GM19023 (cell line): Measurements from ENCODE around the gene KMT2C.
"Not testable (repeated sequence)": the region's sequence is repeated elsewhere in the genome, so short reads cannot be mapped to it uniquely, and the experiment has no call there.

ENCODE experiments used
- ATAC-seq: cut with Tn5 transposase; IDR thresholded peaks from one replicate; pipeline ENCODE4 v1.9.1; 2021; ENCODE audit warnings: mild to moderate bottlenecking, moderate library complexity; ENCODE audit not compliant: unreplicated experiment

The KMT2C gene

DNA sequence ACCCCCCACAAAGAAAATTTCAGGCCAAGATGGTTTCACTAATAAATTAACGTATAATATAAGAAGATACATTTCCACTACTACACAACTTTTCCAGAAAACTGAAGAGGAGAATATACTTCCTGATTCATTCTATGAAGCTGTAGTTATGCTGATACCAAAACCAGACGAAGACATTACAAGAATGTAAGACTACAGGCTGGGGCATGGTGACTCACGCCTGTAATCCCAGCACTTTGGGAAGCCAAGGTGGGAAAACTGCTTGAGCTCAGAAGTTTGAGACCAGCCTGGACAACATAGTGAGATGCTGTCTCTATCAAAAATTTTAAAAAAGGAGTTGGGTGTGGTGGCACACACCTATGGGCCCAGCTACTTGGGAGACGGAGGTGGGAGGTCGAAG is 201.4 kb downstream of the KMT2C start:
- not testable (repeated sequence) for ATAC-seq

GRCh38 chr7:152231089-152231488 is 204.7 kb downstream of the KMT2C start:
- ATAC-seq: no peak

GRCh38 chr7:152219556-152219955 is 216.2 kb downstream of the KMT2C start:
- not testable (repeated sequence) for ATAC-seq

GRCh38 chr7:152208766-152209165 is 227.0 kb downstream of the KMT2C start:
- not testable (repeated sequence) for ATAC-seq

- not testable (repeated sequence) for ATAC-seq
Measured at GRCh38 chr7:152204417-152204816, 231.4 kb downstream of the KMT2C start.

GRCh38 chr7:152203095-152203494 is 232.7 kb downstream of the KMT2C start:
- no peak for ATAC-seq

DNA sequence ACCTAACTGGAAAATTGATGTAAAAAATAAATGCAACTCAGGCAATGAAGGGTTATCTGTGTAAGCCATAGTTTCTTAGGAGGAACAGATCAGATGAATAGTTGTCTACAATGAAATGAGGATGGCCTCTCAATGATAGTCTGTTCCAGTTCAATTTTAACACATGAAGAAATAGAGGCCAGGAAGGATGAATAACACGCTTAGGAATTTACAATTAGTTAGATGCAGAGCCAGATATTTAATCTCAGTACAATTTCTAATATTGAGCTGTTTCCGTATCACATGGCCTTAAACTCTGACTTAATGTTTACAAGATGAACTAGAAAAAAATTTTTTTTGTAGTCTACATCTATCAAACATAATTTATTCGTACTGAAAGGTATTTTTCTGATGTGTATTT is 233.7 kb downstream of the KMT2C start:
- no peak for ATAC-seq

- no peak for ATAC-seq
Measured at GRCh38 chr7:152200395-152200794, 235.4 kb downstream of the KMT2C start.

- ATAC-seq: no peak
Measured at GRCh38 chr7:152196391-152196790, 239.4 kb downstream of the KMT2C start.

DNA sequence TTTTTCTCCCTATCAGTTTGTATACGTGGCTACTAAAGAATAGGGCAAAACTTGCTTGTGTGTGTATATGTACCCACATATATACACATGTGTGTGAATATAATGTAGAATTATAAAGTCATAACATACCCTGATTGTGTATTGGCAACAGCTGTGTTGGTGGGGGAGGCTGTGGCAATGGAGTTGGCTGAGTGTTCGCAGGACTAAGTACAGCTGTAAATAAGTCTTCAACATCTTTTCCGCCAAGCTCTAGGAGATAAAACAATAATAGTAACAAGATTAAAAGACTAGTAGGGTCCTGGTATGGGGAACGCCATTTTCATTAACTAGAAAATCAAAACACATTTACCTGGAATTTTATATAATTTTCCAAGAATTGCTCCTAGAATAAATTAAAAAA is 241.9 kb downstream of the KMT2C start:
- ATAC-seq: no peak

DNA sequence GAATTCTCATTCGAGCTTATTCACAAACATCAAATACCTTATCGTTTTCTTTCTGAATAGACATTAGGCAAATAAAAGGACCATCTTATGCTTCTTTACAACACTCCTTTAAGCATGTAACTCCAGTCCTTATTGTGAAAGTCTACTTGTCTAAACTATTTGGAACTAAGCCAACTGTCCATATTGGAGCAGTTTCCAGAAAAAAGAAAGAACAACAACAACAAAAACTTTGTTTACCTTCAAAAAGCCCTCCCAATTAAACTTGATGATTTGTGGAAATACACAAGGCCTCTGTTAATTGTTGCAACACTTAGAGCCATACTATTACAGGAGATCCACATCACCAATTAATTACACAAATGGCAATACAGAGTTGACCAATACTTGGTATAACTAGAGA is 246.7 kb downstream of the KMT2C start:
- ATAC-seq: no peak

- no peak for ATAC-seq
Measured at GRCh38 chr7:152185558-152185957, 250.2 kb downstream of the KMT2C start.

- no peak for ATAC-seq
Measured at GRCh38 chr7:152180587-152180986, 255.2 kb downstream of the KMT2C start.

- no peak for ATAC-seq
Measured at GRCh38 chr7:152180048-152180447, 255.8 kb downstream of the KMT2C start.

GRCh38 chr7:152178405-152179058 is 257.3 kb downstream of the KMT2C start:
- ATAC-seq: no peak

DNA sequence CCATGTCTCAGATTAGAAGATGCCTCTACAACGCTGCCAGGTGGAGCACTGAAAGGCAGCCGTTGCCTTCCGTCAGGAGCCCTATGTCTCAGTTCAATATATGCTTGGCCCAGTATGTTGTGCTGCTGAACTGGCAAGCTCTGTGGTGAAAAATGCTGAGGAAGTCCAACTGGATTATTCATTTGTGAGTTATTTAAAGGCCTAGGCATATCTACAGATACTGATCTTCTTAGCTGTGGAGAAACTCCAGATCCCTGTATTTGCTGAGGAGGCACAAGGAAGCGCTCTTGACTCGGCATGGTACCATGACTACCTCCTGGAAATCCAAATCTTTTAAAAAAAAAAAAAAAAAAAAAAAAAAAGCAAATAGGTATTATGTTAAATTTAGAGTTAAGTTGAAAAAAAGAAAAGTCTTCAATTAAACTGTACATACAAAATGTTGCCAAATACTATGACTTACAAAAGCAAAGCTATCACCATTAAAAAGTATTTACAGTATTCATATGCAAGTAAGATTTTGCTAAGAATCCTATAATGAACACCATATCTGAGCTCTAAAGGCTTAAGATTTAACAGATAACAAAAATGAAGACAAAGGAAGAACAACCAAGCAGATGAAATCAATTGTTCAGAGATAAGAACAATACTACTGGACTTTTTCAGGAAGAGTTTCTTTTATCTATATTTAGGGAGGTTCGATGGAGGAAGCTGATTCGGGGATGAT is 258.0 kb downstream of the KMT2C start:
- no peak for ATAC-seq

- no peak for ATAC-seq
Measured at GRCh38 chr7:152176797-152177196, 259.0 kb downstream of the KMT2C start.

DNA sequence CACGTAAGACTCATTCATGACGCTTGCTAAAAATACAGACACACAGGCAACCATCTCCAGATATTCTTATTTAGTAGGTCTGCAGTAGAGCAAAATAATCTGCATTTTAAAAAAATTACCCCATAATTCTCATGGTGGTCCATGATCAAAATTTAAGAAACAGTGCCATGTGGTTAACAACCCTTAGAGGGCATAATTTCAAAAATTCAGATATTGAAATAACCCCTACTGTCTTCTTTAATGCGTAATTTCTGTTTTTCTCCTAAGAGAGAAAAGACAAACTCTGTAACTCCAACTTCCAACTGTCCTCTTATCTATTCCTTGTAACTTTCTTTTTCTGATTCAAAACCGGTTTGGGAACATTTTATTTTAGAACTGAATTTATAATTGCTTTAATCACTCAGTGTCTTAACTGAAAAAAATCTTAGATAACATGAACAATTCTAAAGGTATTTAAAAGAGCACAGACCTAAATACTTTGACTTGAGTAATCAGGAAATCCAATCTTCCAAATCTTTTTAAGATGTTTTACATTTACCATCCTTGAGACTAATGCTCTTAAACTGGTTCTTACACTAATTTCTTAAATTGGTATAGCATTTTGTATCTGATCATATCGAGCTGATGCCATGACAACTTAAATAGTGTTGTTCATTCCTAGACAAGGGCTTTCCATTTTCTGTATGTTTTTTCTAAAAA is 262.3 kb downstream of the KMT2C start:
- no peak for ATAC-seq

DNA sequence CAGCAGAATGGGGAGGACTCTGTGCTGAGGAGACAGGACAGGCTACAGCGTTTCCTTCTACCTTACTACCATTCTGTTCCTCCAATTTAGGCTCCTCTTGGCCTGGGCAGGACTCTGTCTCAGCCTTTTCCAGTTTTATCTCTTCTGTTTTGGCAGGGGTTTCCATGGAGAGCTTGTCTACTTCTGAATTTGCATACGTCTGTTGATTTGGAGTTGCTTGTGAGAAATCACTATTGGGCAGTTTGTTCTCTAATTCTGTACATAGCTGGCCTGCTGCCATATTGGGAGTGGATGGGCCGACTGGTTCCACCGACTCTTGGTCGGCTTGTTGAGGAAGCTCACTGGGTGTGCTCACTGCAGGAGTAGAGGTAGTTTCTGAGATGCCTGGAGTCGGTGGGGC is 273.5 kb downstream of the KMT2C start:
- no peak for ATAC-seq

DNA sequence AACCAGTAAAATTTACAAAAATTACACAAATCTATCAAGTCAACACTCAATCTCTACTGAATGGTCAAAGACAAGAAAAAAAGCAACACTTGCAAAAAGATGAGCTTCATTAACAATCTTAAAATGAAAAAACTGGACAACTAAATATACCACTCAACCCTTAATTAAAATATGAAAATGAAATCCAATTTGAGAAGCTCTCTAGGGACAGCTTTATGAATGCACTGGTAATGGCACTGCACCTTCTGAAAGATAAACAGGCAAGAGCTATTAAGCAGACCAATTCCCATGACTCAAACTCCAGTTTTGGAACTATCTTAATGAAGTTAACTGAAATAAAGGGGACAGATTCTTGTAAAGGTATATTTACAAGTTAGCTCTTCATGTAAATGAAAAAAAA is 274.6 kb downstream of the KMT2C start:
- no peak for ATAC-seq

- peak; percentile 88 for ATAC-seq
Measured at GRCh38 chr7:152158801-152159587, 276.8 kb downstream of the KMT2C start.
